Vagina (tissue), 2 donors: ENCODE results near the gene RIOK2. TPM values are rescaled to one million over a fixed set of nuclear protein-coding genes. Genes with fewer than 3 reads are reported as not detected.

ENCODE experiments used
- DNase-seq, 2 donors: peaks; one replicate each; pipeline ENCODE4 v3.0.0-alpha.2; 2017; ENCODE audit errors: extremely low spot score in 2 of 2
- H3K27ac ChIP-seq: fragments of 200-600 bp; sonication (generic); one replicate; pipeline ENCODE4 v1.5.1; 2019
- H3K27me3 ChIP-seq: fragments of 200-600 bp; sonication (generic); one replicate; pipeline ENCODE4 v1.5.1; 2019
- H3K36me3 ChIP-seq, 2 donors: fragments of 200-600 bp; sonication (generic); one replicate each; pipeline ENCODE4 v1.5.1; 2017 to 2019
- H3K4me1 ChIP-seq: fragments of 200-600 bp; sonication (generic); one replicate; pipeline ENCODE4 v1.5.1; 2019
- H3K4me3 ChIP-seq, 2 donors: fragments of 200-600 bp; sonication (generic); 1 replicate in 1 of 2; 2 replicates in 1 of 2; pipeline ENCODE4 v1.5.1; 2016 to 2019
- H3K9me3 ChIP-seq: fragments of 200-600 bp; sonication (generic); one replicate; pipeline ENCODE4 v1.5.1; 2019
- POLR2A ChIP-seq, 2 donors: fragments of 450-650 bp; IDR thresholded peaks; one replicate each; pipeline ENCODE4 v1.6.1; 2017; ENCODE audit warnings: antibody characterized with exemption in 2 of 2, mild to moderate bottlenecking in 2 of 2, moderate library complexity in 2 of 2
- POLR2AphosphoS5 ChIP-seq, 2 donors: sonication (generic); formaldehyde crosslinking; IDR thresholded peaks; one replicate each; pipeline ENCODE4 v1.9.0; 2017; ENCODE audit warnings: antibody characterized with exemption in 2 of 2, mild to moderate bottlenecking in 2 of 2, low read depth in 1 of 2; ENCODE audit not compliant: insufficient read depth in 1 of 2
- intact Hi-C: fragments of 100-400 bp; cut with DNase I; formaldehyde crosslinking; loops from one replicate; pipeline ENCODE4 v1.15.1; 2023
- total RNA-seq: library from RNA; depleted of rRNA; stranded (reverse); fragments of >200 nt; gene quantifications from one replicate; pipeline ENCODE4 v1.2.3, GENCODE V29; 2016
- TF ChIP-seq, protein P1 (sequence below), 3 experiments: fragments of 450-650 bp in 2 of 3; fragments of 200-600 bp in 1 of 3; sonication (generic) in 1 of 3; IDR thresholded peaks; one replicate each; pipeline ENCODE4 v1.5.1; 2017 to 2019; ENCODE audit warnings: antibody characterized with exemption in 3 of 3, mild to moderate bottlenecking in 2 of 3, moderate library complexity in 2 of 3

Gene RIOK2
- total RNA-seq, 1 donor from 2014 or later: 18.7 TPM

DNA sequence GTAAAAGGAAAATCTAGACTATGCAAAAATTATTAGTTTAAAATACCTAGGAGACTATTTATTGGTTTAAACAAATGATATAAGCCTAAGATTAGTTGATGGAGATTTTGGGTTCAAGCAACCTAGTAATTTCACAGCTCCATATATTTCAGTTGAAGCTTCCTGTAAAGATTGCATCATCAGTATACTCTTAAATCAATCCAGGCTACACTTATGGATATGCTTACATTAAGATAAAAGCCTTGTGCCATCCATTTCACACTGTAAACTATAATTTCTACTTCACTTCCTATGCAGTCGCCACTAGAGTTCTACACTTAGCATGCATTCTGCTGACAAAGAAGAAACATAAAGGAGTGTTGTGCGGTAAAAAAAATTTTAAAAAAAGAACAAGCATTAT lies 33.3 kb downstream of the RIOK2 start:
- intact Hi-C loops: loop anchor here (10.0 kb wide), 1 partner anchor 285 kb away; no protein-coding TSS in a partner anchor
- no peaks in the 10 kb centered on the region for H3K27me3 ChIP-seq
- TF ChIP-seq POLR2AphosphoS5 (IDR thresholded peaks at IDR 0.05; ENCODE audit: insufficient read depth in 1 of 2, low read depth in 1 of 2) (no peak), POLR2A (IDR thresholded peaks at IDR 0.05) (no peak)
- TF ChIP-seq, protein P1, sequence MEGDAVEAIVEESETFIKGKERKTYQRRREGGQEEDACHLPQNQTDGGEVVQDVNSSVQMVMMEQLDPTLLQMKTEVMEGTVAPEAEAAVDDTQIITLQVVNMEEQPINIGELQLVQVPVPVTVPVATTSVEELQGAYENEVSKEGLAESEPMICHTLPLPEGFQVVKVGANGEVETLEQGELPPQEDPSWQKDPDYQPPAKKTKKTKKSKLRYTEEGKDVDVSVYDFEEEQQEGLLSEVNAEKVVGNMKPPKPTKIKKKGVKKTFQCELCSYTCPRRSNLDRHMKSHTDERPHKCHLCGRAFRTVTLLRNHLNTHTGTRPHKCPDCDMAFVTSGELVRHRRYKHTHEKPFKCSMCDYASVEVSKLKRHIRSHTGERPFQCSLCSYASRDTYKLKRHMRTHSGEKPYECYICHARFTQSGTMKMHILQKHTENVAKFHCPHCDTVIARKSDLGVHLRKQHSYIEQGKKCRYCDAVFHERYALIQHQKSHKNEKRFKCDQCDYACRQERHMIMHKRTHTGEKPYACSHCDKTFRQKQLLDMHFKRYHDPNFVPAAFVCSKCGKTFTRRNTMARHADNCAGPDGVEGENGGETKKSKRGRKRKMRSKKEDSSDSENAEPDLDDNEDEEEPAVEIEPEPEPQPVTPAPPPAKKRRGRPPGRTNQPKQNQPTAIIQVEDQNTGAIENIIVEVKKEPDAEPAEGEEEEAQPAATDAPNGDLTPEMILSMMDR (IDR thresholded peaks at IDR 0.05): no peak
- H3K36me3 ChIP-seq: no peaks in the 10 kb centered on the region
- H3K27ac ChIP-seq: no peak overlapping the region
- no peaks in the 10 kb centered on the region for H3K9me3 ChIP-seq
- no peak overlapping the region for H3K4me3 ChIP-seq
- H3K4me1 ChIP-seq: no peaks in the 10 kb centered on the region
- DNase-seq: no peak

DNA sequence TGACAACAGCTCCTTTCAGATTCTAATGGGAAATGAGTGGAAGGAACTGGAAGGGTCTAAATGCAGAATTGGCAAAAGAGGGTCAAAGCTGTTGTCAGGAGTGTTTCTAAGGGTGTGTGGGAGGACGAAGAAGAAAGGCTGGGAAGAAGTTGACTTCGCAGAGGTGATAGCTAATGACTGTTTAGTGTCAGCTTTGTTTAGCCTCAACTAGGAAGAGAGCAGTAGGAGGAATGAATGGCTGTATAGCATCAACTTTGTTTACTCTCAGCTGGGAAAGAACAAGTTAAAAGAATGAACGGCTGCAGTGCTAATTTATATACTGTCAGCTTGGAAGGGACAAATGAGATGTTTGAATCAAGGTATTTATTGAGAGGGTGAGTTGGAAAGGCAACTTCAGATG lies 34.8 kb downstream of the RIOK2 start:
- TF ChIP-seq, protein P1 (IDR thresholded peaks at IDR 0.05): no peak
- TF ChIP-seq POLR2A (IDR thresholded peaks at IDR 0.05): no peak
- no peak for TF ChIP-seq POLR2AphosphoS5 (IDR thresholded peaks at IDR 0.05; ENCODE audit: insufficient read depth in 1 of 2, low read depth in 1 of 2)
- intact Hi-C loops: no loop called here
- H3K36me3 ChIP-seq: no peaks in the 10 kb centered on the region
- no peak overlapping the region for H3K4me3 ChIP-seq
- H3K9me3 ChIP-seq: no peaks in the 10 kb centered on the region
- H3K27ac ChIP-seq: no peak overlapping the region
- no peak for DNase-seq
- H3K27me3 ChIP-seq: no peaks in the 10 kb centered on the region
- no peaks in the 10 kb centered on the region for H3K4me1 ChIP-seq

DNA sequence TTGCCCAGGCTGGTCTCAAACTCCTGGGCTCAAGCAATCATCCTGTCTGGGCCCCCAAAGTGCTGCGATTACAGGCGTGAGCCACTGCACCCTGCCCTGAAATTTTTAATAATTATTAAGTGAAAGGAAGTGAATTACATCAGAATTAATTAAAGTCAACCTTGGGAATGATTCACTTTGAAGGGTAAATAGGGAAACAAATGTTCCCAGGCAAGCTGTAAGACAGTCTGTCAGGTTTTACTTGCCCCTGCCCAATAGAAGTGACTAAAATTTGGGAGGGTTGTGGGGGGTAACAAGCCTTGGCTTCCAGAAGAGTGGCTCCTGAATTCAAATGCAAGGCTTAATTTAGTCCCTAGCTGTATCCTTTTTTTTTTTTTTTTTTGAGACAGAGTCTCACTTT lies 39.3 kb downstream of the RIOK2 start:
- Histone ChIP-seq H3K36me3 (no peaks in the 10 kb centered on the region), H3K4me3 (no peak overlapping the region), H3K9me3 (no peaks in the 10 kb centered on the region), H3K4me1 (no peaks in the 10 kb centered on the region), H3K27me3 (no peaks in the 10 kb centered on the region), H3K27ac (no peak overlapping the region)
- no peak for DNase-seq
- TF ChIP-seq, protein P1 (IDR thresholded peaks at IDR 0.05): no peak
- TF ChIP-seq POLR2A (IDR thresholded peaks at IDR 0.05): no peak
- no peak for TF ChIP-seq POLR2AphosphoS5 (IDR thresholded peaks at IDR 0.05; ENCODE audit: insufficient read depth in 1 of 2, low read depth in 1 of 2)
- intact Hi-C loops: no loop called here

DNA sequence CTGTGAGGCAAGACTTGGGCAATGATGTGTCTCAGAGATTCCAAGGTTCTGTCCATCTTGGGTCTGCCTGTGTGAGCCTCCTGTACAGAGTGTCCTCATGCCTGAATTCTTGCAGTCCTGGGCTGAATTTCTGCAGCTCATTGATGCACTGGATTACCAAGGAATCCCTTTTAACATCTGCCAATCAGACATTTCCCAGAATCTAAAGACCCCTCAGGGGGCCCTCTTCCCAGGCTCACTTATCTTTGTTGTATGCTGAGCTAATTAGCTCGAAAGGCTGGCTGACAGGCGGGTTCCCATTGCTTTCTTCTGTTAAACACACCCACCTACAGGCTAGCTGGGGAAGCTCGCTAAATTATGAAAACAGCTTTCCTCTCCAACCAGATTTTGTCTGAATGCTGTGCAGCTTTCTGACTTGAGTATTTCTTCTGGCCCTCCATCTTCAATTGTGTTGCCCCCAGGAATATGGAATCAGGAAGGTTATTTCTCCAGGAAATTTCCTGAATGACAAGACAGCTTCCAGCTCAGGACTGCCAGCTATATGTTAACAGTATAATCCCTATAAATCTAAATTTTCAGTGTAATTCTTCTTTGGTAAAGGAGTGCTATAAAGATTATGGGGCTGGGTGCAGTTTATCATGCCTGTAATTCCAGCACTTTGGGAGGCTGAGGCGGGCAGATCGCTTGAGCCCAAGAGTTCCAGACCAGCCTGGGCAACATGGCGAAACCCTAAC lies 40.4 kb downstream of the RIOK2 start, which contains the start of gene LIX1:
TSS of gene LIX1 (minus strand) at position 91 of the 734 bp plus-strand sequence. CDS start at position 56, 35 bp downstream.
- intact Hi-C loops: no loop called here
- H3K36me3 ChIP-seq: no peaks in the 10 kb centered on the region
- DNase-seq: no peak
- H3K4me3 ChIP-seq: no peak within 1 kb of the TSS
- no peak for TF ChIP-seq POLR2A (IDR thresholded peaks at IDR 0.05)
- TF ChIP-seq, protein P1 (IDR thresholded peaks at IDR 0.05): peak in 2 of 3 experiments; percentile 22 to 28
- H3K27me3 ChIP-seq: no peaks in the 10 kb centered on the region
- no peaks in the 10 kb centered on the region for H3K9me3 ChIP-seq
- H3K4me1 ChIP-seq: no peaks in the 10 kb centered on the region
- no peak within 1 kb of the TSS for H3K27ac ChIP-seq

DNA sequence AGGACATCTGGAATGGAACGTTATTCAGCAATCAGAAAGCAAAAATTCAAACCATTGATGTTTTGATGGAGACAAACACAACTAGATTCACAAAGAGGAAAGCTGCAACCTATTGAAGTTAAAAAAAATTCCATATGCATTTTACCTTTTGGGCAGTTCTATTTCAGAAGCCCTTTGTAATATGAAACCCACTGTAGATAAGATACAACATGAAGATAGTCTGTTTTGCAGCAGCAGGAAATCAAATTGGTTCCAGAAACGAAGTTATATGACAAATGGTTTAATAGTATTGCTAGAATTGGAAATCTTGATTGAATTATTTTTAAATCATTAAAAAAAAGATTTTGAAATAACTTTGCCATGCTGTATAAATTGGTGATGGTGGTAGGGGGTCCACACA lies 41.5 kb downstream of the RIOK2 start:
- H3K4me1 ChIP-seq: no peaks in the 10 kb centered on the region
- H3K9me3 ChIP-seq: no peaks in the 10 kb centered on the region
- TF ChIP-seq POLR2A (IDR thresholded peaks at IDR 0.05): no peak
- TF ChIP-seq POLR2AphosphoS5 (IDR thresholded peaks at IDR 0.05; ENCODE audit: insufficient read depth in 1 of 2, low read depth in 1 of 2): no peak
- TF ChIP-seq, protein P1 (IDR thresholded peaks at IDR 0.05): no peak
- no peak overlapping the region for H3K27ac ChIP-seq
- DNase-seq: no peak
- no peak overlapping the region for H3K4me3 ChIP-seq
- intact Hi-C loops: no loop called here
- no peaks in the 10 kb centered on the region for H3K27me3 ChIP-seq
- H3K36me3 ChIP-seq: no peaks in the 10 kb centered on the region
